Smooth muscle cell (in vitro differentiated cells): Measurements from ENCODE around the gene PABPC4L. TPM values are rescaled to one million over a fixed set of nuclear protein-coding genes. Genes with fewer than 3 reads are reported as not detected.

ENCODE experiments used
- DNase-seq: peaks from one replicate; lab custom pipeline; 2025; ENCODE audit not compliant: unreplicated experiment; lab: John Stamatoyannopoulos, UW
- H2AFZ ChIP-seq: fragments of 200-600 bp; sonication (generic); 2 replicates; pipeline ENCODE4 v1.6.0; 2016; ENCODE audit warnings: antibody characterized with exemption, low read depth, mild to moderate bottlenecking
- H3F3A ChIP-seq: fragments of 200-600 bp; sonication (generic); 2 replicates; pipeline ENCODE4 v1.6.0; 2017; ENCODE audit warnings: antibody characterized with exemption, low read depth
- H3K27ac ChIP-seq: fragments of 200-600 bp; sonication (generic); 2 replicates; pipeline ENCODE4 v1.5.1; 2016; ENCODE audit warnings: low read depth, mild to moderate bottlenecking
- H3K27me3 ChIP-seq: fragments of 200-600 bp; sonication (generic); 2 replicates; pipeline ENCODE4 v1.6.1; 2016; ENCODE audit warnings: low read depth, mild to moderate bottlenecking
- H3K36me3 ChIP-seq: fragments of 200-600 bp; sonication (generic); 2 replicates; pipeline ENCODE4 v1.5.1; 2016; ENCODE audit warnings: low read depth
- H3K4me1 ChIP-seq: fragments of 200-600 bp; sonication (generic); 2 replicates; pipeline ENCODE4 v1.5.1; 2016; ENCODE audit warnings: low read depth
- H3K4me2 ChIP-seq: fragments of 200-600 bp; sonication (generic); 2 replicates; pipeline ENCODE4 v1.6.0; 2016; ENCODE audit warnings: mild to moderate bottlenecking
- H3K4me3 ChIP-seq: fragments of 200-600 bp; sonication (generic); 2 replicates; pipeline ENCODE4 v1.5.1; 2016; ENCODE audit warnings: mild to moderate bottlenecking
- H3K79me2 ChIP-seq: fragments of 200-600 bp; sonication (generic); 2 replicates; pipeline ENCODE4 v1.6.0; 2016; ENCODE audit warnings: low read depth, mild to moderate bottlenecking
- H3K9ac ChIP-seq: fragments of 200-600 bp; sonication (generic); 2 replicates; pipeline ENCODE4 v1.6.0; 2016; ENCODE audit warnings: low read depth
- H3K9me3 ChIP-seq: fragments of 200-600 bp; sonication (generic); replicated peaks from 2 replicates; pipeline ENCODE4 v1.5.1; 2016; ENCODE audit warnings: low read depth
- H4K20me1 ChIP-seq: fragments of 200-600 bp; sonication (generic); 2 replicates; pipeline ENCODE4 v1.6.0; 2016; ENCODE audit warnings: low read depth
- WGBS: methylation state at CpG from one replicate; pipeline ENCODE4 v1.1.7; 2016; ENCODE audit warnings: low lambda C conversion rate; 5-methylcytosine and 5-hydroxymethylcytosine counted together
- polyA plus RNA-seq: library from polyadenylated mRNA; unstranded; fragments of >200 nt; fragmentation: Nextera tagmentation; extraction: Ambion mirVana; gene quantifications from 2 replicates; pipeline ENCODE4 v1.2.1, GENCODE V29; 2016
- total RNA-seq: library from RNA; depleted of rRNA; stranded (reverse); fragments of >200 nt; gene quantifications from 2 replicates; pipeline ENCODE4 v1.2.3, GENCODE V29; 2014
- TF ChIP-seq, protein P1 (sequence below): fragments of 200-600 bp; sonication (generic); IDR thresholded peaks from 2 replicates; pipeline ENCODE4 v1.5.1; 2017; ENCODE audit warnings: borderline replicate concordance, mild to moderate bottlenecking, antibody characterized with exemption; ENCODE audit not compliant: insufficient read depth, poor library complexity, severe bottlenecking

Gene PABPC4L
- total RNA-seq (50.2 and 60.9 TPM in 2 replicates), polyA plus RNA-seq (9.1 and 14.2 TPM in 2 replicates)

DNA sequence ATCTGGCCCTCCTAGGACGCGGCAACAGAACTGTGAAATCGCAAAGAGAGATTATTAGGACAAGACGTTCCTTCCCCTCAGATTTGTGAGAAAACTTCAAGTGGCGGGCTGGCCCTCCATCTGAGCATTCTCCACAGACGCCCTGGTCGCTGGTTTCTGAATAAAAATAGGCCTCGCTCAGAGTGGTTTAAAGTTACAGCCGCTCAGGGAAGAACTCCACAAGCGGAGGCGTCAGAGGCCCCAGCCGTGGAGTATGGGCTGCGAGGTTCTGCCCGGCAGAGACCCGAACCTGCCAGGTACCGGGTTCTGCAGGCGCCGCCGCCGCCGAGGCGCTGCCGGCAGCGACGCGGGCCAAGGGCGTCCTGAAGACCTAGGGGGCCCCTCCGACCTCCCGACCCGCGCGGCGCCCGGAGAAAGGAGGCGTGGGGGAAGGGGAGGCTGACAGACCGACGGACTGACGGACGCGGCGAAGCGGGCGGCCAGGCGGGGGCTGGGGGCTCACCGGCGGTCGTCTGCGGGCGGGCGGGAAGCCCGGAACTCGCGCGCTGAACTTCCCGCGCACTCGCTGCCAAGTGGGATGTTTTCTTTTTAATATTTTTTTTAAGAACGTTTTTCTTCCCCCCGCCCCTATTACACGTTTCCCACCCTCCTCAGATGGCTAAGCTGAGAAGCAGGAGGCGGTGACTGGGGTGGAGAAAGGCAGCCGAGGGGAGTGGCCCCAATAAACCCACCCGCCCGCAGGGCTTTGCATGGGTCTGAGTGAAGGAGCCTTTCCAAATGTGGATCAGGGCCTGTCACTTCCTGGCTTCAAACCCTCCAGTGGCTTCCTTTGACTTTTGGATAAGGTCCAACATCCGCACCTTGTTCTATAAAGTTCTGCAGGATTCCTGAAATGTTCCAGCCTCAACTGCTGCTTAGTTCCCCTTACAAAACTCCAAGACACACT, at the start of gene PABPC4L:
Gene PABPC4L, minus strand, starts transcription at position 574 of the 946 bp plus-strand sequence. CDS start 770 bp downstream, outside the sequence.
- peak; percentile 11 for DNase-seq
- TF ChIP-seq, protein P1, sequence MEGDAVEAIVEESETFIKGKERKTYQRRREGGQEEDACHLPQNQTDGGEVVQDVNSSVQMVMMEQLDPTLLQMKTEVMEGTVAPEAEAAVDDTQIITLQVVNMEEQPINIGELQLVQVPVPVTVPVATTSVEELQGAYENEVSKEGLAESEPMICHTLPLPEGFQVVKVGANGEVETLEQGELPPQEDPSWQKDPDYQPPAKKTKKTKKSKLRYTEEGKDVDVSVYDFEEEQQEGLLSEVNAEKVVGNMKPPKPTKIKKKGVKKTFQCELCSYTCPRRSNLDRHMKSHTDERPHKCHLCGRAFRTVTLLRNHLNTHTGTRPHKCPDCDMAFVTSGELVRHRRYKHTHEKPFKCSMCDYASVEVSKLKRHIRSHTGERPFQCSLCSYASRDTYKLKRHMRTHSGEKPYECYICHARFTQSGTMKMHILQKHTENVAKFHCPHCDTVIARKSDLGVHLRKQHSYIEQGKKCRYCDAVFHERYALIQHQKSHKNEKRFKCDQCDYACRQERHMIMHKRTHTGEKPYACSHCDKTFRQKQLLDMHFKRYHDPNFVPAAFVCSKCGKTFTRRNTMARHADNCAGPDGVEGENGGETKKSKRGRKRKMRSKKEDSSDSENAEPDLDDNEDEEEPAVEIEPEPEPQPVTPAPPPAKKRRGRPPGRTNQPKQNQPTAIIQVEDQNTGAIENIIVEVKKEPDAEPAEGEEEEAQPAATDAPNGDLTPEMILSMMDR, result no peak
- Histone ChIP-seq H3K4me1 (no peaks in the 10 kb centered on the region), H3K9ac (peak within 1 kb of the TSS; percentile 56), H3K79me2 (peaks cover 43% of the 10 kb centered on the region), H3K27me3 (no peaks in the 10 kb centered on the region), H3K27ac (peak within 1 kb of the TSS; percentile 53), H4K20me1 (no peaks in the 10 kb centered on the region), H3K36me3 (peaks cover 3% of the 10 kb centered on the region), H3K9me3 (peaks cover 4% of the 10 kb centered on the region), H3F3A (no peaks in the 10 kb centered on the region), H2AFZ (peak within 1 kb of the TSS; percentile 27), H3K4me2 (peak within 1 kb of the TSS; percentile 86), H3K4me3 (peak within 1 kb of the TSS; percentile 58)
- 43% methylated on average over 61 of the region's 65 CpGs for WGBS

DNA sequence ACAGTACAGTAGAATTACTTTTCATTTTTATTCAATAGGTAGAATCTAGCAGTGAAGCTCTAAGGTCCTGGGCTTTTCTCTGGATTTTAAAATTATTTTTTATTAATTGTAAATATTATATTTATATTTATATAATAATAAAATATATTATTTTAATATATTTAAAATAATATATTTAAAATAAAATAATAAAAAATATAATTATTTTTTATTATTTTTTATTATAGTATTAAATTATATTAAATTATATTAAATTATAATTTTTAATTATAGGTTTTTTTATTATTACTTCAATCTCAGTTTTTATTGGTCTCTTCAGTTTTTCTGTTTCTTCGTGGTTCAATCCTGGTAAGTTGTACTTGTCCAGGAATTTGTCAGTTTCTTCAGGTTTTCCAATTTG, 49.7 kb upstream of the PABPC4L start:
- Histone ChIP-seq H3K4me2 (no peak overlapping the region), H3F3A (no peaks in the 10 kb centered on the region), H3K9me3 (no peaks in the 10 kb centered on the region), H3K27ac (no peak overlapping the region), H2AFZ (no peak overlapping the region), H3K9ac (no peak overlapping the region), H4K20me1 (no peaks in the 10 kb centered on the region), H3K79me2 (no peaks in the 10 kb centered on the region), H3K4me3 (no peak overlapping the region), H3K36me3 (no peaks in the 10 kb centered on the region), H3K4me1 (no peaks in the 10 kb centered on the region), H3K27me3 (no peaks in the 10 kb centered on the region)
- no peak for DNase-seq
- 79% methylated on average over 1 of the region's 1 CpG for WGBS
- TF ChIP-seq, protein P1, result no peak

- Histone ChIP-seq H4K20me1 (no peaks in the 10 kb centered on the region), H2AFZ (no peak overlapping the region), H3F3A (no peaks in the 10 kb centered on the region), H3K79me2 (no peaks in the 10 kb centered on the region), H3K9me3 (no peaks in the 10 kb centered on the region), H3K9ac (no peak overlapping the region), H3K27me3 (no peaks in the 10 kb centered on the region), H3K27ac (no peak overlapping the region), H3K4me1 (no peaks in the 10 kb centered on the region), H3K4me3 (no peak overlapping the region), H3K4me2 (no peak overlapping the region), H3K36me3 (no peaks in the 10 kb centered on the region)
- TF ChIP-seq, protein P1, result no peak
- no peak for DNase-seq
- 97% methylated on average over 22 of the region's 22 CpGs for WGBS
Observed at GRCh38 chr4:134243742-134244713, 42.4 kb upstream of the PABPC4L start.
